Keratinocyte (primary cell): ENCODE measurements around the gene FAT2. TPM values are rescaled to one million over a fixed set of nuclear protein-coding genes. Genes with fewer than 3 reads are reported as not detected.

Experiments
- DNase-seq: peaks from one replicate; pipeline ENCODE4 v3.0.0-alpha.2; 2011; ENCODE audit warnings: low read depth, missing footprints, low spot score
- FAIRE-seq: peaks from 2 replicates; lab custom pipeline; 2011; peaks lifted over from hg19 to GRCh38; lab: Jason Lieb, UNC
- H2AFZ ChIP-seq: 2 replicates; pipeline ENCODE4 v1.6.0; 2012; ENCODE audit warnings: low read length, control low read depth, inconsistent platforms; ENCODE audit not compliant: control insufficient read depth
- H3K27ac ChIP-seq: 2 replicates; pipeline ENCODE4 v1.5.1; 2011; ENCODE audit warnings: low read length; ENCODE audit not compliant: control insufficient read depth, insufficient read depth
- H3K27me3 ChIP-seq: 3 replicates; pipeline ENCODE4 v1.6.0; 2011; ENCODE audit warnings: low read length; ENCODE audit not compliant: control insufficient read depth, insufficient read depth; ENCODE audit errors: extremely low read depth
- H3K36me3 ChIP-seq, 2 experiments: 2 replicates in 1 of 2; 3 replicates in 1 of 2; pipeline ENCODE4 v1.5.1; 2011; ENCODE audit warnings: low read length in 2 of 2, mild to moderate bottlenecking in 1 of 2; ENCODE audit not compliant: control insufficient read depth in 2 of 2, insufficient read depth in 2 of 2; ENCODE audit errors: extremely low read depth in 1 of 2
- H3K4me1 ChIP-seq: 3 replicates; pipeline ENCODE4 v1.5.1; 2011; ENCODE audit warnings: low read length; ENCODE audit not compliant: control insufficient read depth, insufficient read depth; ENCODE audit errors: extremely low read depth
- H3K4me2 ChIP-seq: 3 replicates; pipeline ENCODE4 v1.6.0; 2011; ENCODE audit warnings: low read depth, low read length; ENCODE audit not compliant: control insufficient read depth, insufficient read depth; ENCODE audit errors: extremely low read depth
- H3K4me3 ChIP-seq, 3 experiments: fragments of 200-600 bp in 1 of 3; sonication (generic) in 1 of 3; 2 replicates in 2 of 3; 3 replicates in 1 of 3; pipeline ENCODE4 v1.5.1; 2011 to 2016; ENCODE audit warnings: low read length in 3 of 3, mild to moderate bottlenecking in 3 of 3, control low read depth in 2 of 3, inconsistent platforms in 1 of 3, low read depth in 1 of 3, mixed read lengths in 1 of 3, mixed run types in 1 of 3, moderate library complexity in 1 of 3; ENCODE audit not compliant: control insufficient read depth in 2 of 3, insufficient read depth in 2 of 3; ENCODE audit errors: extremely low read depth in 1 of 3
- H3K79me2 ChIP-seq: 2 replicates; pipeline ENCODE4 v1.6.0; 2012; ENCODE audit warnings: low read length; ENCODE audit not compliant: control insufficient read depth, insufficient read depth
- H3K9ac ChIP-seq: 3 replicates; pipeline ENCODE4 v1.6.0; 2011; ENCODE audit warnings: low read length; ENCODE audit not compliant: control insufficient read depth, insufficient read depth; ENCODE audit errors: extremely low read depth
- H3K9me1 ChIP-seq: 3 replicates; pipeline ENCODE4 v1.6.0; 2011; ENCODE audit warnings: low read length; ENCODE audit not compliant: control insufficient read depth, insufficient read depth; ENCODE audit errors: extremely low read depth
- H3K9me3 ChIP-seq: 2 replicates; pipeline ENCODE4 v1.5.1; 2012; ENCODE audit warnings: low read depth, low read length; ENCODE audit not compliant: control insufficient read depth
- H4K20me1 ChIP-seq: 3 replicates; pipeline ENCODE4 v1.6.0; 2011; ENCODE audit warnings: low read length; ENCODE audit not compliant: control insufficient read depth, insufficient read depth; ENCODE audit errors: extremely low read depth
- EZH2 ChIP-seq: IDR thresholded peaks from one replicate; pipeline ENCODE4 v1.6.1; 2012; ENCODE audit warnings: inconsistent platforms, mild to moderate bottlenecking, low read length, moderate library complexity
- dilution Hi-C: fragments of 300-500 bp; cut with MboI; formaldehyde crosslinking; loops from one replicate; pipeline ENCODE4 v1.7.0; 2020; ENCODE audit warnings: low sequenced_read_pairs; ENCODE audit not compliant: extremely low pct_ligation_motif_present
- polyA plus RNA-seq, 5 experiments: library from polyadenylated mRNA; depleted of rRNA in 3 of 5; stranded (reverse) in 3 of 5; stranded (forward) in 1 of 5; unstranded in 1 of 5; fragments of >200 nt; gene quantifications; 1 replicate in 1 of 5; 2 replicates in 3 of 5; 3 replicates in 1 of 5; pipeline versions ENCODE4 v1.2.1 to v1.2.3, GENCODE V29; 2011 to 2012; ENCODE audit warnings: missing spikeins in 2 of 5, low read depth in 1 of 5, low replicate concordance in 1 of 5
- TF ChIP-seq, protein P1 (sequence below), 3 experiments: IDR thresholded peaks in 1 of 3; conservative IDR thresholded peaks in 1 of 3; optimal IDR thresholded peaks in 1 of 3; 2 replicates in 2 of 3; 3 replicates in 1 of 3; pipeline versions ENCODE3 to v1.5.1; 2011; ENCODE audit warnings: low read length in 3 of 3, mild to moderate bottlenecking in 3 of 3, moderate library complexity in 2 of 3, control low read depth in 1 of 3, inconsistent platforms in 1 of 3; ENCODE audit not compliant: insufficient read depth in 2 of 3; ENCODE audit errors: extremely low read depth in 1 of 3

FAT2 gene
- polyA plus RNA-seq, 1 donor (not counting 4 experiments of a cell fraction or from before 2014, with no cell fraction given), result 35.0 TPM

DNA sequence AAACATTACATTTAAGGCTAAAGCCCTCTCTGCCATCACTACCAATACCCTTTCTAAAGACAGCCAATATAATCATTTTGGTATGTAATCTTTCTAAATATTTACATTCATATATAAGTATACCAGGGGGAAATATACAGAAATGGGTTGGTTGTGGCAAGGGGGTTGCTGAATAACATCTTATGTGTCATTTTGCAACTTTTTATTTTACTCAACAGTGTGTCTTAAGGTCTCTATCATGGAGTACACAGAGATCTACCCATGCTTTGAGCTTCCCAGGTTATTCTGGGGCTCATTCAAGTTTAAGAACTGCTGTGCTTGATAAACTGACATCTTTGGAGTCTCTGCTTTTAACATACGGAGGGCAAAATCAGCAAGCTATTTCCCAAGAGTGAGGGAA is 7.4 kb upstream of the FAT2 start:
- no peaks in the 10 kb centered on the region for H3K27me3 ChIP-seq
- FAIRE-seq (peak; percentile 26), DNase-seq (no peak)
- no peaks in the 10 kb centered on the region for H3K79me2 ChIP-seq
- dilution Hi-C loops, result no loop called here
- H3K9me3 ChIP-seq, result no peaks in the 10 kb centered on the region
- H3K4me1 ChIP-seq, result peaks cover 40% of the 10 kb centered on the region
- H2AFZ ChIP-seq, result peak overlapping the region; percentile 1
- H3K27ac ChIP-seq, result peak overlapping the region; percentile 63
- H3K4me3 ChIP-seq, result no peak overlapping the region
- TF ChIP-seq EZH2, result no peak
- TF ChIP-seq, protein P1, sequence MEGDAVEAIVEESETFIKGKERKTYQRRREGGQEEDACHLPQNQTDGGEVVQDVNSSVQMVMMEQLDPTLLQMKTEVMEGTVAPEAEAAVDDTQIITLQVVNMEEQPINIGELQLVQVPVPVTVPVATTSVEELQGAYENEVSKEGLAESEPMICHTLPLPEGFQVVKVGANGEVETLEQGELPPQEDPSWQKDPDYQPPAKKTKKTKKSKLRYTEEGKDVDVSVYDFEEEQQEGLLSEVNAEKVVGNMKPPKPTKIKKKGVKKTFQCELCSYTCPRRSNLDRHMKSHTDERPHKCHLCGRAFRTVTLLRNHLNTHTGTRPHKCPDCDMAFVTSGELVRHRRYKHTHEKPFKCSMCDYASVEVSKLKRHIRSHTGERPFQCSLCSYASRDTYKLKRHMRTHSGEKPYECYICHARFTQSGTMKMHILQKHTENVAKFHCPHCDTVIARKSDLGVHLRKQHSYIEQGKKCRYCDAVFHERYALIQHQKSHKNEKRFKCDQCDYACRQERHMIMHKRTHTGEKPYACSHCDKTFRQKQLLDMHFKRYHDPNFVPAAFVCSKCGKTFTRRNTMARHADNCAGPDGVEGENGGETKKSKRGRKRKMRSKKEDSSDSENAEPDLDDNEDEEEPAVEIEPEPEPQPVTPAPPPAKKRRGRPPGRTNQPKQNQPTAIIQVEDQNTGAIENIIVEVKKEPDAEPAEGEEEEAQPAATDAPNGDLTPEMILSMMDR (optimal IDR thresholded peaks at IDR 0.05 in 1 of 3, IDR thresholded peaks at IDR 0.05 in 1 of 3, conservative IDR thresholded peaks at IDR 0.05 in 1 of 3; ENCODE audit: extremely low read depth in 1 of 3, insufficient read depth in 2 of 3, low read length in 3 of 3), result no peak
- no peaks in the 10 kb centered on the region for H4K20me1 ChIP-seq
- H3K4me2 ChIP-seq, result peak overlapping the region; percentile 4
- H3K36me3 ChIP-seq, result no peaks in the 10 kb centered on the region
- no peak overlapping the region for H3K9ac ChIP-seq
- H3K9me1 ChIP-seq, result no peaks in the 10 kb centered on the region

DNA sequence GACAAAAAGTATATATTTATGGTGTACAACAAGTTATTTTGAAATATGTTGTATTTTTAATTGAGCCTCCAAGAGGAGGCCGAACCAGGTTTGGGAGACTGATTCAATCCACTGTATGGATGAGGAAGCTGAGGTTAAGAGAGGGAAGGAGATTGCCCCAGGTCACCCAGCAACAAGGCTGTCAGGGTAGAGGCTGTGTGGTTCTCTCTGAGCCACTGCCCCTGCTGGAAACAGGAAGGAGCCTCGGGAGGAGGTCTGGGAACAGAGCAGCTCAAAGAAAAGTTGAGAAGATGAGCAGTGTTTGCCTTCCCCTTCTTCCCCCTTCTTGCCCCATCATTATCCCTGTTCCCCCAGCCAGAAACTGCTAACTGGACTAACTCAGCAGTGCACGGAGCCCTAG is 6.6 kb upstream of the FAT2 start:
- Histone ChIP-seq H3K36me3 (no peaks in the 10 kb centered on the region), H3K27ac (no peak overlapping the region), H3K9me3 (no peaks in the 10 kb centered on the region), H2AFZ (no peak overlapping the region), H3K79me2 (no peaks in the 10 kb centered on the region), H3K27me3 (no peaks in the 10 kb centered on the region), H3K4me1 (peaks cover 48% of the 10 kb centered on the region), H3K4me2 (no peak overlapping the region), H4K20me1 (no peaks in the 10 kb centered on the region), H3K9me1 (no peaks in the 10 kb centered on the region), H3K9ac (no peak overlapping the region), H3K4me3 (no peak overlapping the region)
- dilution Hi-C loops, result no loop called here
- DNase-seq, result no peak
- TF ChIP-seq, protein P1 (optimal IDR thresholded peaks at IDR 0.05 in 1 of 3, IDR thresholded peaks at IDR 0.05 in 1 of 3, conservative IDR thresholded peaks at IDR 0.05 in 1 of 3; ENCODE audit: extremely low read depth in 1 of 3, insufficient read depth in 2 of 3, low read length in 3 of 3), result no peak
- no peak for TF ChIP-seq EZH2
- FAIRE-seq, result peak; percentile 46
